Loucy (cell line): ENCODE results near the gene SH3PXD2B.
"Not testable (repeated sequence)": the region's sequence is repeated elsewhere in the genome, so short reads cannot be mapped to it uniquely, and the experiment has no call there.

Experiments used
- H2AFZ ChIP-seq: fragments of 200-600 bp; sonication (generic); 2 replicates; pipeline ENCODE4 v1.6.0; 2016; ENCODE audit warnings: antibody characterized with exemption, mild to moderate bottlenecking, low read length, moderate library complexity
- H3F3A ChIP-seq: fragments of 200-600 bp; 2 replicates; pipeline ENCODE4 v1.6.0; 2016; ENCODE audit warnings: antibody characterized with exemption, low read depth, mild to moderate bottlenecking
- H3K27me3 ChIP-seq: fragments of 200-600 bp; sonication (generic); 2 replicates; pipeline ENCODE4 v1.6.1; 2014; ENCODE audit warnings: low read length, mild to moderate bottlenecking; ENCODE audit not compliant: insufficient read depth, poor library complexity, severe bottlenecking
- H3K36me3 ChIP-seq: fragments of 200-600 bp; sonication (generic); 2 replicates; pipeline ENCODE4 v1.6.1; 2016; ENCODE audit warnings: low read length; ENCODE audit not compliant: insufficient read depth
- H3K4me1 ChIP-seq: fragments of 200-600 bp; sonication (generic); 2 replicates; pipeline ENCODE4 v1.5.1; 2014; ENCODE audit warnings: low read length, mild to moderate bottlenecking; ENCODE audit not compliant: insufficient read depth, poor library complexity, severe bottlenecking
- H3K4me2 ChIP-seq: fragments of 200-600 bp; sonication (generic); 2 replicates; pipeline ENCODE4 v1.6.0; 2014; ENCODE audit warnings: antibody characterized with exemption, low read length, low read depth, mild to moderate bottlenecking; ENCODE audit not compliant: poor library complexity, severe bottlenecking
- H3K4me3 ChIP-seq: fragments of 200-600 bp; sonication (generic); 2 replicates; pipeline ENCODE4 v1.5.1; 2014; ENCODE audit warnings: low read length, mild to moderate bottlenecking, mixed read lengths; ENCODE audit not compliant: poor library complexity, severe bottlenecking
- H3K79me2 ChIP-seq: fragments of 200-600 bp; sonication (generic); 2 replicates; pipeline ENCODE4 v1.6.1; 2014; ENCODE audit warnings: low read length; ENCODE audit not compliant: insufficient read depth
- H3K9ac ChIP-seq: fragments of 200-600 bp; sonication (generic); 2 replicates; pipeline ENCODE4 v1.6.0; 2014; ENCODE audit warnings: mild to moderate bottlenecking, low read depth, low read length, moderate library complexity; ENCODE audit not compliant: poor library complexity, severe bottlenecking
- H3K9me2 ChIP-seq: fragments of 200-600 bp; sonication (generic); replicated peaks from 2 replicates; pipeline ENCODE4 v1.6.1; 2016; ENCODE audit warnings: low read depth, low read length, mixed read lengths
- H3K9me3 ChIP-seq: fragments of 200-600 bp; sonication (generic); 2 replicates; pipeline ENCODE4 v1.6.1; 2014; ENCODE audit warnings: mild to moderate bottlenecking, antibody characterized with exemption, low read length, low read depth; ENCODE audit not compliant: insufficient read depth
- H4K20me1 ChIP-seq: fragments of 200-600 bp; sonication (generic); 2 replicates; pipeline ENCODE4 v1.6.0; 2014; ENCODE audit warnings: antibody characterized with exemption, low read length, mild to moderate bottlenecking; ENCODE audit not compliant: insufficient read depth, poor library complexity, severe bottlenecking
- CTCF ChIP-seq: fragments of 200-600 bp; sonication (generic); conservative IDR thresholded peaks from 2 replicates; pipeline ENCODE4 v1.5.1; 2014; ENCODE audit warnings: mild to moderate bottlenecking, antibody characterized with exemption, low read length
- EZH2phosphoT487 ChIP-seq: fragments of 200-600 bp; IDR thresholded peaks from 2 replicates; pipeline ENCODE4 v1.6.1; 2018; ENCODE audit warnings: antibody characterized with exemption, mild to moderate bottlenecking, moderate library complexity, borderline replicate concordance

SH3PXD2B gene

GRCh38 chr5:172479034-172479783 is 24.9 kb upstream of the SH3PXD2B start:
- Histone ChIP-seq H3K4me1 (no peaks in the 10 kb centered on the region), H4K20me1 (no peaks in the 10 kb centered on the region), H2AFZ (no peak overlapping the region), H3K79me2 (no peaks in the 10 kb centered on the region), H3K4me2 (no peak overlapping the region), H3K4me3 (no peak overlapping the region), H3K27me3 (no peaks in the 10 kb centered on the region), H3K9me3 (no peaks in the 10 kb centered on the region), H3K9ac (no peak overlapping the region), H3F3A (no peaks in the 10 kb centered on the region), H3K9me2 (no peaks in the 10 kb centered on the region), H3K36me3 (no peaks in the 10 kb centered on the region)
- TF ChIP-seq EZH2phosphoT487 (no peak), CTCF (peak; percentile 74)

- H4K20me1 ChIP-seq, H3K4me1 ChIP-seq, H3K9me2 ChIP-seq, H3K27me3 ChIP-seq, H3K36me3 ChIP-seq, H3K79me2 ChIP-seq, H3K4me2 ChIP-seq, H3F3A ChIP-seq, H3K9ac ChIP-seq, H2AFZ ChIP-seq, H3K9me3 ChIP-seq, H3K4me3 ChIP-seq: not testable (repeated sequence)
Observed at GRCh38 chr5:172478695-172479033, 24.3 kb upstream of the SH3PXD2B start.

GRCh38 chr5:172478256-172478655 is 23.9 kb upstream of the SH3PXD2B start:
- Histone ChIP-seq H3K4me2 (no peak overlapping the region), H4K20me1 (no peaks in the 10 kb centered on the region), H3K4me1 (no peaks in the 10 kb centered on the region), H3K79me2 (no peaks in the 10 kb centered on the region), H3K9me2 (no peaks in the 10 kb centered on the region), H2AFZ (no peak overlapping the region), H3K9me3 (no peaks in the 10 kb centered on the region), H3K27me3 (no peaks in the 10 kb centered on the region), H3K36me3 (no peaks in the 10 kb centered on the region), H3K9ac (no peak overlapping the region), H3K4me3 (no peak overlapping the region), H3F3A (no peaks in the 10 kb centered on the region)
- TF ChIP-seq EZH2phosphoT487 (no peak), CTCF (no peak)

GRCh38 chr5:172477466-172477865 is 23.1 kb upstream of the SH3PXD2B start:
- no peaks in the 10 kb centered on the region for H3K36me3 ChIP-seq
- H3K4me1 ChIP-seq: no peaks in the 10 kb centered on the region
- H3F3A ChIP-seq: no peaks in the 10 kb centered on the region
- H4K20me1 ChIP-seq: no peaks in the 10 kb centered on the region
- H2AFZ ChIP-seq: no peak overlapping the region
- H3K9me3 ChIP-seq: no peaks in the 10 kb centered on the region
- H3K4me2 ChIP-seq: no peak overlapping the region
- no peaks in the 10 kb centered on the region for H3K27me3 ChIP-seq
- H3K4me3 ChIP-seq: no peak overlapping the region
- no peaks in the 10 kb centered on the region for H3K9me2 ChIP-seq
- H3K9ac ChIP-seq: no peak overlapping the region
- H3K79me2 ChIP-seq: no peaks in the 10 kb centered on the region
- TF ChIP-seq EZH2phosphoT487: no peak
- no peak for TF ChIP-seq CTCF
